Measurements from ENCODE around the gene MICALL1. TPM values are rescaled to one million over a fixed set of nuclear protein-coding genes. Genes with fewer than 3 reads are reported as not detected.
"Not testable (repeated sequence)": the region's sequence is repeated elsewhere in the genome, so short reads cannot be mapped to it uniquely, and the experiment has no call there.

Gene MICALL1
- total RNA-seq, 1 donor from 2014 or later = 5.0 TPM

GRCh38 chr22:37943825-37944198 is 37.7 kb downstream of the MICALL1 start:
- H3K4me3 ChIP-seq = no peak overlapping the region
- no peaks in the 10 kb centered on the region for H3K79me2 ChIP-seq (ENCODE audit: low read depth)
- H3K9me3 Mint-ChIP-seq = no peaks in the 10 kb centered on the region
- H3K27me3 ChIP-seq = no peaks in the 10 kb centered on the region
- H3K4me1 ChIP-seq = no peaks in the 10 kb centered on the region
- no peak overlapping the region for H2AFZ ChIP-seq (replicated peaks)
- H3K9ac ChIP-seq = no peak overlapping the region
- H3K4me2 ChIP-seq = no peak overlapping the region
- no peak overlapping the region for H3K27ac Mint-ChIP-seq
- H3K36me3 Mint-ChIP-seq = no peaks in the 10 kb centered on the region
- no peaks in the 10 kb centered on the region for H3F3A ChIP-seq (ENCODE audit: low read depth)
- TF ChIP-seq CTCF (IDR thresholded peaks at IDR 0.05) (no peak), EZH2 (IDR thresholded peaks at IDR 0.05) (no peak), EZH2phosphoT487 (IDR thresholded peaks at IDR 0.05) (no peak)
- DNase-seq (ENCODE audit: low spot score) = no peak
- H3K4me1 Mint-ChIP-seq = no peaks in the 10 kb centered on the region
- no peaks in the 10 kb centered on the region for H4K20me1 ChIP-seq (ENCODE audit: low read depth)
- no peak overlapping the region for H3K27ac ChIP-seq
- H3K4me3 Mint-ChIP-seq = no peak overlapping the region
- no peaks in the 10 kb centered on the region for H3K9me3 ChIP-seq (ENCODE audit: low read depth)
- H3K36me3 ChIP-seq = no peaks in the 10 kb centered on the region
- peaks cover 9% of the 10 kb centered on the region for H3K27me3 Mint-ChIP-seq (ENCODE audit: insufficient read depth, low read depth)

- not testable (repeated sequence) for H3K36me3 Mint-ChIP-seq; H3K36me3 ChIP-seq; H3K4me1 ChIP-seq; H3K4me3 ChIP-seq; DNase-seq (ENCODE audit: low spot score); H3K27me3 Mint-ChIP-seq (ENCODE audit: insufficient read depth, low read depth); H3K4me2 ChIP-seq; H3K9me3 Mint-ChIP-seq; H3K9ac ChIP-seq; H3K27ac Mint-ChIP-seq; H3K27me3 ChIP-seq; H3K27ac ChIP-seq; H3K4me3 Mint-ChIP-seq; H2AFZ ChIP-seq (replicated peaks); H3K79me2 ChIP-seq (ENCODE audit: low read depth); H3F3A ChIP-seq (ENCODE audit: low read depth); H4K20me1 ChIP-seq (ENCODE audit: low read depth); H3K4me1 Mint-ChIP-seq; H3K9me3 ChIP-seq (ENCODE audit: low read depth)
Observed at GRCh38 chr22:37944423-37944822, 38.3 kb downstream of the MICALL1 start.

GRCh38 chr22:37947142-37947795 is 41.2 kb downstream of the MICALL1 start:
- H3K27ac Mint-ChIP-seq; H3K36me3 ChIP-seq; H3K9me3 Mint-ChIP-seq; H3K4me1 ChIP-seq; H2AFZ ChIP-seq (replicated peaks); H4K20me1 ChIP-seq (ENCODE audit: low read depth); H3K27me3 Mint-ChIP-seq (ENCODE audit: insufficient read depth, low read depth); H3K9ac ChIP-seq; H3K27me3 ChIP-seq; H3K4me3 ChIP-seq; H3K79me2 ChIP-seq (ENCODE audit: low read depth); H3K4me3 Mint-ChIP-seq; H3K4me2 ChIP-seq; H3K27ac ChIP-seq; H3K4me1 Mint-ChIP-seq; DNase-seq (ENCODE audit: low spot score); H3K36me3 Mint-ChIP-seq; H3K9me3 ChIP-seq (ENCODE audit: low read depth): not testable (repeated sequence)
- peaks cover 12% of the 10 kb centered on the region for H3F3A ChIP-seq (ENCODE audit: low read depth)

GRCh38 chr22:37951305-37951704 is 45.2 kb downstream of the MICALL1 start:
- Histone ChIP-seq H3K79me2 (ENCODE audit: low read depth) (peaks cover 28% of the 10 kb centered on the region), H3K4me2 (peak overlapping the region; percentile 22), H4K20me1 (ENCODE audit: low read depth) (peaks cover 5% of the 10 kb centered on the region), H3F3A (ENCODE audit: low read depth) (peaks cover 12% of the 10 kb centered on the region), H3K27ac (no peak overlapping the region), H3K4me1 (peaks cover 14% of the 10 kb centered on the region), H3K9ac (no peak overlapping the region), H2AFZ (replicated peaks) (no peak overlapping the region), H3K4me3 (no peak overlapping the region), H3K9me3 (ENCODE audit: low read depth) (no peaks in the 10 kb centered on the region), H3K27me3 (peaks cover 15% of the 10 kb centered on the region), H3K36me3 (no peaks in the 10 kb centered on the region)
- peaks cover 2% of the 10 kb centered on the region for H3K36me3 Mint-ChIP-seq
- H3K9me3 Mint-ChIP-seq = no peaks in the 10 kb centered on the region
- H3K27ac Mint-ChIP-seq = peak overlapping the region; percentile 68
- peak overlapping the region; percentile 69 for H3K4me3 Mint-ChIP-seq
- H3K4me1 Mint-ChIP-seq = peaks cover 24% of the 10 kb centered on the region
- no peaks in the 10 kb centered on the region for H3K27me3 Mint-ChIP-seq (ENCODE audit: insufficient read depth, low read depth)
- DNase-seq (ENCODE audit: low spot score) = peak; percentile 63
- TF ChIP-seq EZH2phosphoT487 (IDR thresholded peaks at IDR 0.05) (no peak), EZH2 (IDR thresholded peaks at IDR 0.05) (no peak), CTCF (IDR thresholded peaks at IDR 0.05) (peak; percentile 25)
